Measurements from ENCODE around the gene PLEKHA5.
"Not testable (repeated sequence)": the region's sequence is repeated elsewhere in the genome, so short reads cannot be mapped to it uniquely, and the experiment has no call there.

PLEKHA5 gene

DNA sequence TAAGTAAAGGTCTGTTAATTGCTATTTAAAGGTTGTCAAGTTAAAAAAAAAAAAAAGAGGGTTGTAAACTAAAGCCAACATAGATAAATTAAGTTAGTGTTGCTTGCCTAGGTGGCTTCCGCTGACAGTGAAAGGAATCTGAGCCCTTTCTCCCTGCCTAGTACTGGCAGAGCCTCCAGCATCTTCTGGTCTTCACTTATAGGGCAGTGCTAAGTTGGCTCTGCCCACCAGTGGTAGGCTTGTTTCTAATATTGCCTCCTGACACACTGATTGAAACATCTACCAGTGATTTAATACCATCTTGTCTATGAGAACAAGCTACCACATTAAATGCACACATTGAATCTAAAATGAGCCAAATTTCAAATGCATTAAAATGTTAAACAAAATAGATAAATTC, 39.7 kb downstream of the PLEKHA5 start:
- DNase-seq (ENCODE audit: low read depth in 2 of 2) = no peak

DNA sequence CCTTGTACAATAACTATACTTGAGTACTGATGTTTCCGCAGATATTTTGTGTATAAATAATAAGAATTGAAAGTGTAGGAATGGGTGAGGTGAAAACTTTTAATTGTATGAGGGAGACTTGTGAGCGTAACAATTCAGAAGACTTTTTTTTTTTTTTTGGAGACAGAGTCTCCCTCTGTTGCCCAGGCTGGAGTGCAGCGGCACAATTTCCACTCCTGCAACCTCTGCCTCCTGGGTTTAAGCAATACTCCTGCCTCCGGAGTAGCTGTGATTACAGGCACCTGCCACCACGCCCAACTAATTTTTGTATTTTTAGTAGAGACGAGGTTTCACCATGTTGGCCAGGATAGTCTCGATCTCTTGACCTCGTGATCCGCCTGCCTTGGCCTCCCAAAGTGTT, 40.8 kb downstream of the PLEKHA5 start:
- not testable (repeated sequence) for DNase-seq (ENCODE audit: low read depth in 2 of 2)

DNA sequence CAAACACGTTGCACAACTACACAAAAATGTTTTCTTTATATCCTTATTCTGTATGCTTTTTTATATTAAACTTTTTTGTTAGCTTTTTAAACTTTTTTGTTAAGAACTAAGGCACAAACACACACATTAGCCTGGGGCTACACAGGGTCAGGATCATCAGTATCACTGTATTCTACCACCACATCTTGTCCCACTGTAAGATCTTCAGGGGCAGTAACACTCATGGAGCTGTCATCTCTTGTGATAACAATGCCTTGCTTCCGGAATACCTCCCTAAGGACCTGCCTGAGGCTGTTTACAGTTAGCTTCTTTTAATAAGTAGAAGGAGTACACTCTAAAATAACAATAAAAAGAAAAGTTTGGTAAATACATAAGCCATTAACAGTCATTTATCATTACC, 42.2 kb downstream of the PLEKHA5 start:
- no peak for DNase-seq (ENCODE audit: low read depth in 2 of 2)

DNA sequence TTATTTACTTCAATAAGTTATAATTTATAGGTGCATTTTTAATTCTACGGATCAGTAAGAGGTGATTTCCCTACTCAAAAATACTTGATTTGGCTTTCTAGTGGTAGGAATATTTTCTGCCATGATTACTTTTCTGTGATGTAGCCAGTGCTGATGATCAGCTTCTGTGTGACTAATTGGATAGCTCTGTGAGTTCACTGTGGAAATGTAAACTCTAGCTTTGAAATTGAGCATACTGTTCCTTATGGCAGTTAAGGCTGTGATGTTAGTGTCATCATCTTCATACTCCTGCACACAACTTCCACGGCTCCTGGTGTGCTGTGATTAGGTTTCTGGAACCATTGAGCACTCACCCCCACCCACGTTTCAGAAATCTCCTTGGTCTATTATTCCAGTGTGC, 48.2 kb downstream of the PLEKHA5 start:
- no peak for DNase-seq (ENCODE audit: low read depth in 2 of 2)

DNA sequence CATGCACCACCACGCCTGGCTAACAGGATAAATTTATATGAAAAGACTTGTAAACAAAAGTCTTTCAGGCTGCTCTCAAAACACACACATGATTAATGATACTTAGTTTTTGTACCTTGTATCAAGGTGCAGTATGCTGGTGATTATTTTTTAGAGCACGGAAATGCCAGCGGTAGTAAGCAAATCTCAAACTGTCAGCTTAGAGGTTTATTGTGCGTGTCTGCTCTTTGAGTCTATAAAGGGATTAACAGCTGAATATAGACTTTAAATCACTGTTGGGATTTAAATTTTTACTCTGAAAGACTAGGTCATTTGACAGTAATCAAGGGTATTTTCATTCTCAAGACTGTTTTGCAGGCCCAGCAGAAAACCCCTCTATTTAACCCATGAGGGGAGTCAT, 50.5 kb downstream of the PLEKHA5 start:
- no peak for DNase-seq (ENCODE audit: low read depth in 2 of 2)

DNA sequence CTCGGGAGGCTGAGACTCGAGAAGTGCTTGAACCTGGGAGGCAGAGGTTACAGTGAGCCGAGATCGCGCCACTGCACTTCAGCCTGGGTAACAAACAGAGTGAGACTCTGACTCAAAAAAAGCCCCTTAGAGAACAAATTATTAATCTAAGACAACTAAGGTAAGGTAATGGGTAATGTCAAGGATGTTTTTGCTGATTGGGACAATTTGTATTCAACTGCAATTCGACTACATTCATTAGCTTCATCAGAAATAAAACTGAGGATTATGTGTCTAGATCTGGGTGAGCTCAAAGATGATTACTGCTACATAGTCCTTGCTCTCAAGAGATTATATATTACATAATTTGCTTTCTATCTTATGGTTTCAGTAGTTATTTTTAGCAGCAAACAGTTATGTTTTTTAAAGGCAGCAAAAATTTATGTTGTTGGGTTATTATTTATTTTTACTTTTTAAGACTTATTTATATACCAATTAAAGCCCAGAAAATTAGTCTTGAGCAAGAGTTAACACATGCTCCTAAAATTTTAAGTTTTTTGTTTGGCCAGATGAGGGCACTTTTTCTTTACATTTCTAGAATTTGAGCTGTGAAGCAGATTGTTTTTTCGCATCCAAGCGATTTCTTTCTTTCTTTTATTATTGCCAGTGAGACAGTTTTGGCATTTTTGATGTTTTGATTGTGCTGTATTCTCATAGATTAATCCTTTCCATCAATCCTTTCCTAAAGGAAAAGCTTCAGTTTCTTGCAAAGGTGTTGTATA, 52.3 kb downstream of the PLEKHA5 start:
- no peak for DNase-seq (ENCODE audit: low read depth in 2 of 2)

DNA sequence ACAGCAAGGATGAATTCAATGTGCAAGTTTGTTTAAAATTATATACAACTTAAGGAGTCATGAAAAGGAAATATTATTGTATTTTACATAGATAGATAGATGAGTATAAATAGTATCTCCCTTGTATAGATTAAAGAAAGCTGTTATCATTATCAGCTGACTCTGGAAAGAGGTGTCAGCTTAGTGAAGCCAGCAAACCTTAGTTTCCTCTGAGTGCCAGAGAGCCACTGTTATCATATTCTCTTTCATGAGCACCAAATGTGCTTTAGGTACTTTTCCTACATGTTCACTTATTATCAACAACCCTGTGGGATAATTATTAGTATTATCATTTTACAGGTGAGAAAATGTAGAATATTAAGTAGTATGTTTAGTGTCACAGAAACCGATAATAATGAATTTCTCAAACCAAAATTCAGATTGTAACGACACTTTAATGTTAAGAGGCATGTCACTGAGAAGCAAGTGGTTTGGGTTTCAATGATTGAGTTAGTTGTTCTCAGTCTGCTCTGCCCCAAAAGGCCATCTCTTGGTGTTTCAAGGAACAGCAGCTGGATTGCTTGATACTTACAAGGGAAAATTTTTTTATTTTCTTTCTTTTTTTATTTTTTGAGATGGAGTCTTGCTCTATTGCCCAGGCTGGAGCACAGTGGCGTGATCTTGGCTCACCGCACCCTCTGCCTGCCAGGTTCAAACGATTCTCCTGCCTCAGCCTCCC, 53.7 kb downstream of the PLEKHA5 start:
- DNase-seq (ENCODE audit: low read depth in 2 of 2) = no peak

DNA sequence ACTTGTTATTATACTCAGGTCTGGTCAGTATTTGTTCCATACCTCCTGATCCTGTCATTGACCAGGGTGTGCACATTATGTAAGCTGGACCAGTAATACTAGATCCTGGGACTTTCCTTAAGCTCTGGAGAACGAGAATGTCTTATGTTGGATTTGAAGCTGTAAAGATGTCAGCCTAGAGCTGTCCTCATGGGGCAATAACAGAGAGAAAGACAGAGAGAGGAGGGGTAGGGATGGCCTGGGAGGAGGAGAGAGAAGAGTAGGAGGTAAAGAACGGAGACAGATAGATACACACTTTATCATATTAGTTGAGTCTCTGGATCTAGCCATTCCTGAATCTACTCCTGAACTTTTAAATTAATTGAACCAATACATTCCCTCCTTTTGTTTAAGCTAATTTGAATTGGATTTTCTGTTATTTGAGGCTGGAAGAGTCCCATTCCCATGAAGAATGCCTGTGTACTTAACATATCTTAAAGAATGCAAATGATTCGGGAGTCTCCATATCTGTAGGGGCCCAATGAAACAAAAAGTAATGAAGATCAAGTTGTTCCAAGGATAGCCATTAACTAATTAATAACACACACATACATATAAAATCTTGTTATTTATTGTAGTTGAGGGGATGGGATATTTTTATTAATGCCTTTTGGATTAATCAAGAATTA, 55.9 kb downstream of the PLEKHA5 start:
- DNase-seq (ENCODE audit: low read depth in 2 of 2) = no peak

DNA sequence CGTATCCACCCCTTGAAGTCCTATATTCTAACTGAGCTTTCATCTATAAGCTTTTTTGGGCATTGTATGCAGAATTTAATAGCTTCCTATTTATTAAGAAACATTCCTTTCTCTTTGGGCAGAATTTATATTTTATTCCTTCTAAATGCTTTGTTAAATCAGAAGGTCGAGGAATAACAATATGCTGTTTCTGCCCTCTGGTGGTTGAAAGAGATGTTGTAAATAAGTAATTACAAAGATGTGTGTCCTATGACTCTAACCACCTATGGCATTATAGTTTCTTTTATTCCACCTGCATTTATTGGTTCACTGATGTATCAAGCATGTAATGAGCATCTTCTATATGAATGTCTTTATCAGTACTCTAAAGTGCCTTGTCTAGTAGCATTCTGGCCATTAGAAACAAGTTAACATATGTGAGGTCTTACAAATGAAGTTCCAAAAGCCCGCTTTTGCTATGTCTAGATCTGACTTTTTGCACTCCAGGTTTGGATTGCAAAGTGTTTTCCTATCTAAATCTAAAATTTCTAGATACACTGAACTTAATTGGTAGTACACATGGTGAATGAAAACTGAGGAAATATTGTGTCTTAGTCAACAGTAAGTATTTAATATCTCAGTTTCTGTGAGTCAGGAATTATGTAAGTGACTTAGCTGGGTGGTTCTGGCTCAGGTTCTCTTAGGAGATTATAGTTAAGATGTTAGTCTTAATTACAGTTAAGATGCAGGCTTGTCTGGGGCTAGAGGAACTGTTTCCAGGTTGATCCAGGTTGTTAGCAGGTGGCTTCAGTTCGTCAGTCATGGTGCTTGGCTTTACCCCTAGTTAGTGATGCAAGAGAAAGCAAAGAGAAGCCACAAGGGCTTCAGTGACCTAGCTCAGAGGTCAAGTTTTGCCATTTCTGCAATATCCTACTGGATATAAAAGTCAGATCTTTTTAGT, 57.5 kb downstream of the PLEKHA5 start:
- no peak for DNase-seq (ENCODE audit: low read depth in 2 of 2)

DNA sequence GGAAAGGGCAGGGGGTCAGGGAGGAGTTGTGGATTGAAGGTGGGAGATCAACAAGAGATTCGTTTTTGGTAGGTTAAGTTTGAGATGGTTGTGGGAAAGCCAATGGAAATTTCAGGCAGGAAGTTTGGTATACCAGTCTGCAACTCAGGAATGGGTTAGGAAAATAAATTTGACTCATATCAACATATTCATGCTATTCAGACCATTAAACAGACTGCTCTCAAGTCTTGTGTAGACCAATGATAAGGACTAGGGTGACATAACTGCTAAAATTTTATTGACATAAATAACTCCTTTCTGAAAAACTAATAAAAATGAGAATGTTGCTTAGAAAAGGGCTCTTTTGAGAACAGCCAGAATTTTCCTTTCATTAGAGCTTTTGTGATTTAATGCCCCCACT, 60.0 kb downstream of the PLEKHA5 start:
- DNase-seq (ENCODE audit: low read depth in 2 of 2) = no peak

DNA sequence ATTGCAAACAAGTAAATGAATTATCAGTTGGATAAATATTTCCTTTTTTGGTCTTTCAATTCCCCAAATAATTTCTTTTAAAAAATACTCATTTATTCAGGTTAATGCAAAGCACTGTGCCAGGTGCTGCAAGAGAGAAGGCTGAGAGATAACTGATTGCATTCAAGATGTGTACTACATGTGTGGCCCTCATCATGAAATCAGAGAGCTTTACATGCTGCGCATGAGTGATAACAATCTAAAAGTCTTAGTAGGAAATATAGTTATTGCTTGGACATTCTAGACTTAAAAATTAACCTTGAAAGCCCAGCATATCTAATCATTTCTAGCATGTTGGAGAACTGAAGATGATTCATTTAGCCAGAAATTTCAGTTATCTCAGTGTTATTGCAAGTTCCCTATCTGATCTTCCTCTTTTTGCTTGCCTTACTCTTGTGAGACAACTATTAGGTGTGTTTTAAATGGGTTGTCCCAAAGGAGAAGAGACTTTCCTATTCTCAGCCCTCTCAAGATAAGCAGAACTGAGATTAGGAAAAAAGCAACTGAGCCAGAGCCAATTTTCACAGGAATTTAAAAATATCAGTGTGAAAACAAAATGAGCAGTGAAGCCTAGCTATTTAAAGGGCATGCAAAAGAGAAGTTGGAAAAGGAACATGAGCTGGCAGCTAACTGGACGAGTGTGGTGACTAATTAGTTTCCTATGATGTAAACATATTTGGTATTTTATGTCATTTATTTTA, 60.9 kb downstream of the PLEKHA5 start:
- DNase-seq (ENCODE audit: low read depth in 2 of 2) = no peak

DNA sequence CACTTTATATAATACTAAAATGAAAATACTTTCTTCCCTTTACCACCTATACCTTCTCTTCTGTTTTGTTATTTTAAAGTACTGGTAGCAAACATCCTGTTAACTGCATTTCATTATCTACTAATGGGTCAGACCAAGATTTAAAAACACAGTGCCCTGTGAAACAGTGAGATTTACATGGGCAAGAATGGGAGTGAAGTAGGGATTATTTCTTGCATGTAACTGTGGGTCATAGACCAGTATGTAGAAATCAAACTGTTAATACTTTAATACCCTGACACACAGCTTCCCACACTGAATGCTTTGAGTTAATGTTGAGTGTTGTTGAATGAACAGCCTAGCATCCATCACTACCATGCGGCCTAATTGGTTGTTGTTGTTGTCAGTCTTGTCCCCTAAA, 61.6 kb downstream of the PLEKHA5 start:
- DNase-seq (ENCODE audit: low read depth in 2 of 2) = no peak

DNA sequence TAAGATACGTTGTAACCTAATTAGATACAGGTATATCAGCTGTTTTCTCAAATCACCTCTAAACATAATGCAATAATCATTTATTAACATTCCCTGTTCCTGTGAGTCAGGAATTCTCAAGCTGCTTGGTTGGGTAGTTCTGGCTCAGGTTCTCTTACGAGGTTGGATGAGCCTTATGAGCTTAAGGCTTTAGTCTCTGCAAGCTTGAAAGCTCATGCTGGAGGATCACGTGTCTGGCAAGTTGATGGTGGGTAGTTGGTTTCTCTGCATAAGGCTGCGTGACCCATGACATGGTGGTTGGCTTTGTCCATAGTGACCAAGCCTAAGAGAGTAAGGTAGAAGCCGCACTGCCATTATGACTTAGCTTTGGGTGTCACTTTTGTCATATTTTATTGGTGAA, 62.0 kb downstream of the PLEKHA5 start:
- DNase-seq (ENCODE audit: low read depth in 2 of 2) = no peak

DNA sequence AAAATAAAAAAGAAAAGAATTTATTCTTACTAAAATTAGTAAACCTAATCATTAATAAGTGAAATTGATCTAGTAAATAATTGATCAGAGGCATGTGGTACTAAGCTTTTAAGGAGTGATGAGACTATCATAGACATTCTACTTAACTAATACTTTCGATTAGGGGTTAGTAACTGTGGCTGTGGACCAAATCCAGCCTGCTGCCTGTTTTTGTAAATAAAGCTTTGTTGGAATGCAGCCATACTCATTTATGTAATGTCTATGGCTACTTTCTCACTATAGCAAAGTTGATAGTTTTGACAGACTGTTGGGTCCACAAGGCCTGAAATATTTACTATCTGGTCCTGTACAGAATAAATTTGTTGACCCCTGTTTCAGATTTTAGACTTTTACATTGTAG, 63.2 kb downstream of the PLEKHA5 start:
- DNase-seq (ENCODE audit: low read depth in 2 of 2) = no peak

DNA sequence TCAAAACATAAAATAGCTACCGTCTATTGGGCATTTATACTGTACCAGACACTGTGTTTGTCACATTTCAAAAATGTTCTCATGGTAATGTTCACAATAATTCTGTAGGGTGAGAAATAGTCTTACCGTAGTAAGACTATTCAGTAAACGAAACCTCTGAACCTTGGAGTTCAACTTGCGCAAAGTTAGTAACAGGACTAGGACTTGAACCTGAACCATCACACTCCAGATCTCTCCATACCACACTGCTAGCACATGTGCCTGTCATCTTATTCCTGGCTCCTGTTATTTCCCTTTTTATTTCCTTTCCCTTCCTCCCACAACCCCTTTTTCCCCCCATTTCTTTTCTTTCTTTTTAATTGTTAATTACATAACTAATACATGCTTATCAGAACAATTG, 65.4 kb downstream of the PLEKHA5 start:
- DNase-seq (ENCODE audit: low read depth in 2 of 2) = no peak

DNA sequence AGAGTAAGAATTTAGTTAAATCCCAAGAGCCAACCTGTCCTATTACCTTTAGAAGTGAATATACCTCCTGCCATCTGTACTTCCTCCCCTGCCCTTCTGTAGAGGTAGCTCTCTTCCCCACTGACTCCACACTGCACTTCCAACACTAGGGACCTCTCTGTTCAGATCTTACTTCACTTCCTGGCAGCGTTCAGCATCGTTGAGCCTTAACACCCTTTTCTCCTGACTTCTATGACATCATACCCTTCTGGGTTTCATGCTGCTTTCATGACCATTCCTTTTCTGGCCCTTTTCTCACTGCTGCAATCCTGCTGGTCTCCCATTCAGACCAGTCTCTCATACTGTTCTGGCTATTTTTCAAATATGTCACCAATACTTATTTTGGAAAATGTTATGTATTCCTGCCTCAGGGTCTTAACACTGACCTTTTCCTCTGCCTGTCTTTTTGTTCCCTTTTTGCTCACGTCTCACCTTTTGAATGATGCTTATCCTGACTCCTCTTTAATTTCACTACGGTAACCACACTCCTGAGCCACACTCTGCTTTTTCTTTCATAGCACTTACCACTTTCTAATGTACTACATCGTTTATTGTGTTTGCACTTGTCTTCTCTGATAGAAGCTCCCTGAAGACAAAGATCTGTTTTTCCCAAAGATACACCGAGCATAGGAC, 67.6 kb downstream of the PLEKHA5 start:
- no peak for DNase-seq (ENCODE audit: low read depth in 2 of 2)

DNA sequence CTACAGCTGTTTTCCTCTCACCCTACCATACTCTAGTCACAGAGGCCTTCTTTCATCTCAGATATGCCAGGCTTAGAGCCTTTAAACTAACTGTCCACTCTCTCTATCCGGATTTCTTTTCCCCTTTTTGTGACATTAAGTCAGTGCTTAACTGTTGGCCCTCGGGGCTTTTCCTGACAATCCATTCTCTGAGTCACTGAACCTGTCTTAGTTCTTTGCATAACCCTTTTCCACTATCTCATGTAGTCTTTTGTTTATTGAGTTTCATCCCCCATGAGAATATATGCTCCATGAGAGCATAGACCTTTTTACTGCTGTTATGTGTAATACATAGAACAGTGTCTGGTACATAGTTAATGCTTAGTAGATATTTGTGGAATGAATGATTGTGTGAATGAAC, 68.7 kb downstream of the PLEKHA5 start:
- no peak for DNase-seq (ENCODE audit: low read depth in 2 of 2)

DNA sequence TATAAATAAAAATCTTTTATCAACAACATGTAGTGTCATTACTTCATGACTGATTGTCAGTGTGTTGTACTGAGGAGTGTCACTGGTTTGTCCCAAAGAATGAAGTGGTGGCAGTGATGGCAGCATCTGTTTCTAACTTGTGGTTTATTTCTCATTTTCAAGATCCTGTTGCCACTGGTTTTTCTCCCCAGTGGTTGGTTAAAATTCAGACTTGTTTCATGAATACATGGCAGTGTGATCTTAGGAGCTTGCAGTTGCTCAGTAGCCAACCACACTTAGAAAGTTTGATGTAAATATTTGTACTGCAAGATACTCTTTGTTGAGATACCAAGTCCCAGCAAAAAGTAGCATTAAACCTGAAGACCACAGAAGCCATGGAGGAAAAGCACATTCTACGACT, 69.8 kb downstream of the PLEKHA5 start:
- DNase-seq (ENCODE audit: low read depth in 2 of 2) = no peak

DNA sequence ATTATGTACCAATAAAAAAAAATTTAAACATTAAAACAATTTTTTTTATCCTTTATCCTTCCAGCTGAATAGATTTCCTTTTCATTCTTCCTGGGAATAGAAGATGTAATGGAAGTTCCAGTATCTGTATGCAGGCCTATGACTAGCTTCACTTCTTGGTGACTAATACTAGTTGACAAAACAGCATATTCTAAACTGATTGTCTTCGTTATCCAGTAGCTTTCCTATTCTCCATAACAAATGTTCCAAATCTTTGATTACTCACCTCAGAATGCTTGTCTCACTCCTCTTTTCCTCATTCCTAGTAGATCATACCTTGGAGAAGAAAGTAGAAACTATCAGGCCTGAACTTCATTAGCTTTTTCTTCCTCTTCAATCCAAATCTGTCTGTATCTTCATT, 70.7 kb downstream of the PLEKHA5 start:
- DNase-seq (ENCODE audit: low read depth in 2 of 2) = no peak

DNA sequence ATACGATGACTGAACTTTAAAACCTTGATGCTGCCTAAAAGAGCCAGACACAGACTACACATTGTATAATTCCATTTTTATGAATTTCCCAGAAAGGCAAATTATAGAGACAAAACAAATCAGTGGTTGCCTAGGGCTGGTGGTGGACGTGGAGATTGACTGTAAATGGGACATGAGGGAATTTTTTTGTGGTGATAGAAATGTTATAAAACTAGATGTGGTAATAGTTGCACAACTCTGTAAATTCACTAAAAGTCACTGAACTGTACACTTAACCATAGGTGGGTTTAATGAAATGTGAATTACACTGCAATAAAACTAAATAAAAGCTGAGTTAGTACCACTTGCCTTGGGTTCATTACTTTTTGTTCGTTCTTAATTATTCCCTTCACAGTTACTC, 72.1 kb downstream of the PLEKHA5 start:
- DNase-seq (ENCODE audit: low read depth in 2 of 2) = no peak

DNA sequence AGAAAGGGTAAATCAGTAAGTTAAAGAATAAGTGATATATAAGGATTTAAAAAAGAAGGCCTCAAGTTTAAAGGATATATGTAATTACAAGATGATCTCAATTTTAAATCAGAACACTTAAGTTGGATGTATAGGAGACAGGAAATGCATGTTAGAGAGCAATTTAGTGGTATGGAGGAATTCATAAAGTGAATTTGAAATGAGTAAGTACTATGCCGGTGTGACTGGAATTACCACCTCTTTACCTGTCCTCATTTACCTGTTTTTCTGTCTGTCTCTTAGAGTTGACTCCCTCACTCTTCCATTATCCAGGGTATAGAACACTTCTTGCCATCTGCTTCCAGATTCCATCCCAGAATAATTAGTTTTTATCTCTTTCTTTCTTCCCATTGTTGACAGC, 73.5 kb downstream of the PLEKHA5 start:
- DNase-seq (ENCODE audit: low read depth in 2 of 2) = no peak
